ENCODE measurements around the gene DEFB112.

DEFB112 gene, protein sequence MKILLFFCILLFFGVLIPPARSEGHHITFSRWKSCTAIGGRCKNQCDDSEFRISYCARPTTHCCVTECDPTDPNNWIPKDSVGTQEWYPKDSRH

DNA sequence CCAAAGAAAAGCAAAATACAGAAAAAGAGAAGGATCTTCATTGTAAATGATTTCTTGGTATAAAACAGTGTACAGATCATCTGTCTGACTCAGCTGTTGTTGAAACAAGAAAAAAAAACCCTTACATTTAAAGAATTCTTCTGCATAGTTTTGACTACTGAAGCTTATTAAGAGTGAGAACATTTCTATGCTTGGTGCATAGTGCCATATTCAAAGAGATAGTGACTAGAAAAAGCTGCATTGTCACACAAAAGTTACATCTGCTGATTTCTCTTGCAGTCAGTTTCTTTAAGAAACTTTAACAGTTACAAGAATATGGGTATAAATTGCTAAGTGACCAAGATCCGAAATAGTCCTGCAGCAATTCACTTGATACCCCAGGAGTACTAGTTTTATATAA is at the start of gene DEFB112:
Gene DEFB112, minus strand, starts transcription at position 101 of the 400 bp plus-strand sequence. Its CDS starts 60 bp downstream, at position 41.
- TF ChIP-seq, protein P1, sequence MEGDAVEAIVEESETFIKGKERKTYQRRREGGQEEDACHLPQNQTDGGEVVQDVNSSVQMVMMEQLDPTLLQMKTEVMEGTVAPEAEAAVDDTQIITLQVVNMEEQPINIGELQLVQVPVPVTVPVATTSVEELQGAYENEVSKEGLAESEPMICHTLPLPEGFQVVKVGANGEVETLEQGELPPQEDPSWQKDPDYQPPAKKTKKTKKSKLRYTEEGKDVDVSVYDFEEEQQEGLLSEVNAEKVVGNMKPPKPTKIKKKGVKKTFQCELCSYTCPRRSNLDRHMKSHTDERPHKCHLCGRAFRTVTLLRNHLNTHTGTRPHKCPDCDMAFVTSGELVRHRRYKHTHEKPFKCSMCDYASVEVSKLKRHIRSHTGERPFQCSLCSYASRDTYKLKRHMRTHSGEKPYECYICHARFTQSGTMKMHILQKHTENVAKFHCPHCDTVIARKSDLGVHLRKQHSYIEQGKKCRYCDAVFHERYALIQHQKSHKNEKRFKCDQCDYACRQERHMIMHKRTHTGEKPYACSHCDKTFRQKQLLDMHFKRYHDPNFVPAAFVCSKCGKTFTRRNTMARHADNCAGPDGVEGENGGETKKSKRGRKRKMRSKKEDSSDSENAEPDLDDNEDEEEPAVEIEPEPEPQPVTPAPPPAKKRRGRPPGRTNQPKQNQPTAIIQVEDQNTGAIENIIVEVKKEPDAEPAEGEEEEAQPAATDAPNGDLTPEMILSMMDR (IDR thresholded peaks at IDR 0.05; ENCODE audit: borderline replicate concordance, extremely low read depth, low read length, poor library complexity, severe bottlenecking), result no peak
- no peak for TF ChIP-seq EZH2 (IDR thresholded peaks at IDR 0.05; ENCODE audit: borderline replicate concordance, low read depth, low read length, severe bottlenecking)
- no peak within 1 kb of the TSS for H3K27ac ChIP-seq (ENCODE audit: low read length)
- no peak within 1 kb of the TSS for H3K4me2 ChIP-seq (ENCODE audit: insufficient read depth, low read length)
- H3K27me3 ChIP-seq (ENCODE audit: insufficient read depth, low read length, poor library complexity), result no peaks in the 10 kb centered on the region
- DNase-seq (no peak), ATAC-seq (ENCODE audit: insufficient read depth, low read depth) (no peak)
- H2AFZ ChIP-seq (ENCODE audit: low read depth, low read length), result no peak within 1 kb of the TSS
- no peaks in the 10 kb centered on the region for H3K9me3 ChIP-seq (ENCODE audit: insufficient read depth, low read length, severe bottlenecking)
- no peaks in the 10 kb centered on the region for H4K20me1 ChIP-seq (ENCODE audit: insufficient read depth, low read length)
- H3K79me2 ChIP-seq (ENCODE audit: insufficient read depth, low read length), result no peaks in the 10 kb centered on the region
- no peak within 1 kb of the TSS for H3K4me3 ChIP-seq (ENCODE audit: low read depth in 1 of 2, low read length in 2 of 2)
- H3K36me3 ChIP-seq (ENCODE audit: insufficient read depth, low read length), result no peaks in the 10 kb centered on the region
- no peaks in the 10 kb centered on the region for H3K4me1 ChIP-seq (ENCODE audit: insufficient read depth, low read length)
- no peak within 1 kb of the TSS for H3K9ac ChIP-seq (ENCODE audit: low read depth, low read length)

DNA sequence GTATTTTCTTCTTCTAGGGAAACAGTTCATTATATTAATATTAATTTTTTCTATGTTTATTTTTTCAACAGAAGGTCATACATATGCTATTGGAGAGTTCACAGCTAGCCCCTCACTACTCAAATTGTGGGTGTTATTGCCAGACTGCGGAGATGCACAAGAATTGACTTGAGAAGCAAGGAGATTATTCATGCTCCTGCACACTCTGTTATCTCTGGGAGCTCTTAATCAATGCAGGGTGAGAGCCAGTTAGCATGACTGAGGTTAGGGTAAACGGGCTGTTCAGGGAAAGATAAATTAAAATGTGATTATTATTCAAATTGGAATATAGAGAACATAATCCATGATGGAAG is 48.9 kb upstream of the DEFB112 start:
- no peak overlapping the region for H3K4me2 ChIP-seq (ENCODE audit: insufficient read depth, low read length)
- H3K27me3 ChIP-seq (ENCODE audit: insufficient read depth, low read length, poor library complexity), result no peaks in the 10 kb centered on the region
- H3K36me3 ChIP-seq (ENCODE audit: insufficient read depth, low read length), result no peaks in the 10 kb centered on the region
- no peaks in the 10 kb centered on the region for H4K20me1 ChIP-seq (ENCODE audit: insufficient read depth, low read length)
- no peaks in the 10 kb centered on the region for H3K9me3 ChIP-seq (ENCODE audit: insufficient read depth, low read length, severe bottlenecking)
- no peak for DNase-seq
- H3K4me1 ChIP-seq (ENCODE audit: insufficient read depth, low read length), result no peaks in the 10 kb centered on the region
- H3K4me3 ChIP-seq (ENCODE audit: low read depth in 1 of 2, low read length in 2 of 2), result no peak overlapping the region
- no peak for ATAC-seq (ENCODE audit: insufficient read depth, low read depth)
- H3K9ac ChIP-seq (ENCODE audit: low read depth, low read length), result no peak overlapping the region
- H3K79me2 ChIP-seq (ENCODE audit: insufficient read depth, low read length), result no peaks in the 10 kb centered on the region
- no peak for TF ChIP-seq EZH2 (IDR thresholded peaks at IDR 0.05; ENCODE audit: borderline replicate concordance, low read depth, low read length, severe bottlenecking)
- TF ChIP-seq, protein P1 (IDR thresholded peaks at IDR 0.05; ENCODE audit: borderline replicate concordance, extremely low read depth, low read length, poor library complexity, severe bottlenecking), result no peak
- no peak overlapping the region for H2AFZ ChIP-seq (ENCODE audit: low read depth, low read length)
- H3K27ac ChIP-seq (ENCODE audit: low read length), result no peak overlapping the region

DNA sequence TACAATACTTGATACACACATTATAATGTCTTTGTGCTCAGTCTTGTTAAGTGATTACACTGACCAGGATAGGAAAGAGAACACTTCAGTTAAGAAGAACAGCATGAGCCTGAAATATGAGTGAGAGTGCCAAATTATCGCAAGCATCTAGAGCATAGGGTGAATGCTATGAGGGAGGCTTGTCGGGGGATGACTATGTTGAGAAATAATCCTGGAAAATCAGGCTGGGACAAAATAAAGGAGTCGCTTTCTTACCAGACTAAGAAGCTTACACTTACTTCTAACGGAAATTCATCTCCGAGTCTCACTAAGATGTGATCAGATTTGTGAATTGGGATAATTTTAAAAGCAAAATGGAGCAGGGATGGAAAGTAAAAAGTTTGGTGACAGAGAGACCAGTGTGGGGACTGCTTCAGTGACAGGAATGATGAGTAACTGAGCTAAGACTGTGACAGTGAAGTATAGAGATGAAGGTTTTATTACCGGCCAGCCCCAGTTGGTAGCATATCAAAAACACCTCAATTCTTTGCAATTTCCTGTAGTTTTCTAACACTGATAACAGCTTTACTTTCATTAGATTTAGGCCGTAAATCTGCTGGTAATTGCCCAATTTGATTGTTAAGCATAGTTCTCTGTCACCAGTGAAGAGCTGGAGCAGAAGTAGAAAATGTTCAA is 48.4 kb upstream of the DEFB112 start:
- ATAC-seq (ENCODE audit: insufficient read depth, low read depth) (no peak), DNase-seq (no peak)
- TF ChIP-seq EZH2 (IDR thresholded peaks at IDR 0.05; ENCODE audit: borderline replicate concordance, low read depth, low read length, severe bottlenecking), result no peak
- TF ChIP-seq, protein P1 (IDR thresholded peaks at IDR 0.05; ENCODE audit: borderline replicate concordance, extremely low read depth, low read length, poor library complexity, severe bottlenecking), result no peak
- H3K27ac ChIP-seq (ENCODE audit: low read length), result no peak overlapping the region
- no peak overlapping the region for H3K9ac ChIP-seq (ENCODE audit: low read depth, low read length)
- no peaks in the 10 kb centered on the region for H3K4me1 ChIP-seq (ENCODE audit: insufficient read depth, low read length)
- H2AFZ ChIP-seq (ENCODE audit: low read depth, low read length), result no peak overlapping the region
- H3K79me2 ChIP-seq (ENCODE audit: insufficient read depth, low read length), result no peaks in the 10 kb centered on the region
- H3K4me2 ChIP-seq (ENCODE audit: insufficient read depth, low read length), result no peak overlapping the region
- H4K20me1 ChIP-seq (ENCODE audit: insufficient read depth, low read length), result no peaks in the 10 kb centered on the region
- no peaks in the 10 kb centered on the region for H3K27me3 ChIP-seq (ENCODE audit: insufficient read depth, low read length, poor library complexity)
- H3K36me3 ChIP-seq (ENCODE audit: insufficient read depth, low read length), result no peaks in the 10 kb centered on the region
- H3K4me3 ChIP-seq (ENCODE audit: low read depth in 1 of 2, low read length in 2 of 2), result no peak overlapping the region
- no peaks in the 10 kb centered on the region for H3K9me3 ChIP-seq (ENCODE audit: insufficient read depth, low read length, severe bottlenecking)
